Measurements from ENCODE around the gene HDAC11.

Gene HDAC11

GRCh38 chr3:13461169-13462124 lies 18.7 kb upstream of the HDAC11 start:
- ChIA-PET POLR2A (no interaction called here), CTCF (interaction anchor here (0.8 to 4.0 kb wide), 13 partner anchors 9 to 370 kb away, joined by 3 to 45 read pairs (median 6); partner anchors contain the start of gene HDAC11)
- TF ChIP-seq, protein P1, sequence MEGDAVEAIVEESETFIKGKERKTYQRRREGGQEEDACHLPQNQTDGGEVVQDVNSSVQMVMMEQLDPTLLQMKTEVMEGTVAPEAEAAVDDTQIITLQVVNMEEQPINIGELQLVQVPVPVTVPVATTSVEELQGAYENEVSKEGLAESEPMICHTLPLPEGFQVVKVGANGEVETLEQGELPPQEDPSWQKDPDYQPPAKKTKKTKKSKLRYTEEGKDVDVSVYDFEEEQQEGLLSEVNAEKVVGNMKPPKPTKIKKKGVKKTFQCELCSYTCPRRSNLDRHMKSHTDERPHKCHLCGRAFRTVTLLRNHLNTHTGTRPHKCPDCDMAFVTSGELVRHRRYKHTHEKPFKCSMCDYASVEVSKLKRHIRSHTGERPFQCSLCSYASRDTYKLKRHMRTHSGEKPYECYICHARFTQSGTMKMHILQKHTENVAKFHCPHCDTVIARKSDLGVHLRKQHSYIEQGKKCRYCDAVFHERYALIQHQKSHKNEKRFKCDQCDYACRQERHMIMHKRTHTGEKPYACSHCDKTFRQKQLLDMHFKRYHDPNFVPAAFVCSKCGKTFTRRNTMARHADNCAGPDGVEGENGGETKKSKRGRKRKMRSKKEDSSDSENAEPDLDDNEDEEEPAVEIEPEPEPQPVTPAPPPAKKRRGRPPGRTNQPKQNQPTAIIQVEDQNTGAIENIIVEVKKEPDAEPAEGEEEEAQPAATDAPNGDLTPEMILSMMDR (IDR thresholded peaks at IDR 0.05; ENCODE audit: control extremely low read depth, extremely low read depth, low read depth, missing control alignments): peak; percentile 59
- peak; percentile 73 for DNase-seq (ENCODE audit: extremely low spot score)

DNA sequence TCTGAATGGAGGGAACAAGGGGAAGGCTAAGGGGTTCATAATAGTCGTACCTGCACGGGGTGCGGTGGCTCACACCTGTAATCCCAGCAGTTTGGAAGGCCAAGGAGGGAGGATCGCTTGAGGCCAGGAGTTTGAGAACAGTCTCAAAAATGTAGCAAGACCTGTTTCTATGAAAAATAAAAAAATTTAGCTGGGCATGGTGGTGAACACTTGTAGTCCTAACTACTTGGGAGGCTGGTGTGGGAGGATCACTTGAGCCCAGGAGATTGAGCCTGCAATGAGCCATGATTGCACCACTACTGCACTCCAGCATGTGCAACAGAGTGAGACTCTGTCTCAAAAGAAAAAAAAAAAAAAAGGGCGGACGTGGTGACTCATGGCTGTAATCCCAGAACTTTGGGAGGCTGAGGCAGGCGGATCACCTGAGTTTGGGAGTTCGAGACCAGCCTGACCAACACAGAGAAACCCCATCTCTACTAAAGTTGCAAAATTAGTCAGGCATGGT lies 17.9 kb upstream of the HDAC11 start:
- POLR2A ChIA-PET: no interaction called here
- no peak for DNase-seq (ENCODE audit: extremely low spot score)
- TF ChIP-seq, protein P1 (IDR thresholded peaks at IDR 0.05; ENCODE audit: control extremely low read depth, extremely low read depth, low read depth, missing control alignments): no peak
- CTCF ChIA-PET: interaction anchor here (1.1 to 4.0 kb wide), 10 partner anchors 9 to 371 kb away, joined by 3 to 45 read pairs (median 8); partner anchors contain the start of gene HDAC11

- DNase-seq (ENCODE audit: extremely low spot score): no peak
- POLR2A ChIA-PET: no interaction called here
- CTCF ChIA-PET: interaction anchor here (0.8 to 4.0 kb wide), 9 partner anchors 9 to 371 kb away, joined by 3 to 45 read pairs (median 6); partner anchors contain the start of gene HDAC11
- TF ChIP-seq, protein P1 (IDR thresholded peaks at IDR 0.05; ENCODE audit: control extremely low read depth, extremely low read depth, low read depth, missing control alignments): no peak
These were observed 17.3 kb upstream of the HDAC11 start for GRCh38 chr3:13462822-13463221.

GRCh38 chr3:13463618-13464400 lies 16.3 kb upstream of the HDAC11 start:
- ChIA-PET POLR2A (no interaction called here), CTCF (interaction anchor here (0.8 to 4.0 kb wide), 7 partner anchors 8 to 372 kb away, joined by 3 to 45 read pairs (median 10); no protein-coding TSS in a partner anchor)
- TF ChIP-seq, protein P1 (IDR thresholded peaks at IDR 0.05; ENCODE audit: control extremely low read depth, extremely low read depth, low read depth, missing control alignments): no peak
- DNase-seq (ENCODE audit: extremely low spot score): no peak

GRCh38 chr3:13465236-13465873 lies 14.8 kb upstream of the HDAC11 start:
- POLR2A ChIA-PET: no interaction called here
- CTCF ChIA-PET: interaction anchor here (1.2 to 4.2 kb wide), 2 partner anchors 13 to 185 kb away, joined by 3 to 22 read pairs; no protein-coding TSS in a partner anchor
- TF ChIP-seq, protein P1 (IDR thresholded peaks at IDR 0.05; ENCODE audit: control extremely low read depth, extremely low read depth, low read depth, missing control alignments): no peak
- DNase-seq (ENCODE audit: extremely low spot score): no peak

Measured in GM10248 (cell line).